Measurements from ENCODE around the gene DIS3L2. TPM values are rescaled to one million over a fixed set of nuclear protein-coding genes. Genes with fewer than 3 reads are reported as not detected.

Gene DIS3L2
- total and polyA plus RNA-seq, 2 of the 8 experiments (the other 6 are each of a cell fraction or from before 2014, with no cell fraction given): 11.5 to 21.6 TPM

GRCh38 chr2:232265329-232265728 is 303.8 kb downstream of the DIS3L2 start (continued):
- TF ChIP-seq KDM4A (IDR thresholded peaks at IDR 0.05; ENCODE audit: low read depth, low read length, severe bottlenecking): no peak
- no peak for TF ChIP-seq E2F6 (IDR thresholded peaks at IDR 0.05)

Data from H1 (cell line).